Stromal cell of bone marrow (primary cell): ENCODE measurements around the gene CPA5.
"Not testable (repeated sequence)": the region's sequence is repeated elsewhere in the genome, so short reads cannot be mapped to it uniquely, and the experiment has no call there.

Experiments used
- DNase-seq: peaks from one replicate; pipeline ENCODE4 v3.0.0-alpha.2; 2012; ENCODE audit warnings: low read depth

CPA5 gene, protein sequence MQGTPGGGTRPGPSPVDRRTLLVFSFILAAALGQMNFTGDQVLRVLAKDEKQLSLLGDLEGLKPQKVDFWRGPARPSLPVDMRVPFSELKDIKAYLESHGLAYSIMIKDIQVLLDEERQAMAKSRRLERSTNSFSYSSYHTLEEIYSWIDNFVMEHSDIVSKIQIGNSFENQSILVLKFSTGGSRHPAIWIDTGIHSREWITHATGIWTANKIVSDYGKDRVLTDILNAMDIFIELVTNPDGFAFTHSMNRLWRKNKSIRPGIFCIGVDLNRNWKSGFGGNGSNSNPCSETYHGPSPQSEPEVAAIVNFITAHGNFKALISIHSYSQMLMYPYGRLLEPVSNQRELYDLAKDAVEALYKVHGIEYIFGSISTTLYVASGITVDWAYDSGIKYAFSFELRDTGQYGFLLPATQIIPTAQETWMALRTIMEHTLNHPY

DNA sequence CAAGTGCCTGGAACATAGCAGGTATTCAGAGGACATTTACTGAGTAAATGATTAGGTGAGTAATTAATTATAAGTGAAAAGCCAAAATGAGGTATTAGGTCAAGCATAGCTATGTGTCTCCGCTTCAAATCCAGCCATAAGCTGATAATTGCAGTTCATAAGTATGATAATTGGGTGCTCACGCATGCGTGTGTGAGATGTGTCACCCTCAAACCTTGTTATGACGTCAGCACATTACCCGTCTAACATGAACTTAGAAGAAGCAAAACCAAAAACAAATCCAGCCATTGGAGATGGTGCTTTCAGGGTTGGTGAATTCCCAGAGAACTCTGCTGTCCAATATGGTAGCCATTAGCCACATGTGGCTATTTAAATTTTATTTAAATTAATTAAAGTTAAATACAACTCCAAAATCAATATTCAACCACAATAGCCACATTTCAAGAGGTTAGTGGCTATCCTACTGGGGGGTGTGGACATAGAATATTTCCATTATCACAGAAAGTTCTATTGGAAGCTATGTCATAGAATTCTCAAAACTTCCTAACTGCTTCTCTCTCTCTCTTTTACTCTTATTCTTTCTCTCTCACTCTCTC is at the start of gene CPA5:
Gene CPA5, plus strand, starts transcription at position 546 of the 596 bp plus-strand sequence. CDS start 1,670 bp downstream, outside the sequence.
- no peak for DNase-seq

DNA sequence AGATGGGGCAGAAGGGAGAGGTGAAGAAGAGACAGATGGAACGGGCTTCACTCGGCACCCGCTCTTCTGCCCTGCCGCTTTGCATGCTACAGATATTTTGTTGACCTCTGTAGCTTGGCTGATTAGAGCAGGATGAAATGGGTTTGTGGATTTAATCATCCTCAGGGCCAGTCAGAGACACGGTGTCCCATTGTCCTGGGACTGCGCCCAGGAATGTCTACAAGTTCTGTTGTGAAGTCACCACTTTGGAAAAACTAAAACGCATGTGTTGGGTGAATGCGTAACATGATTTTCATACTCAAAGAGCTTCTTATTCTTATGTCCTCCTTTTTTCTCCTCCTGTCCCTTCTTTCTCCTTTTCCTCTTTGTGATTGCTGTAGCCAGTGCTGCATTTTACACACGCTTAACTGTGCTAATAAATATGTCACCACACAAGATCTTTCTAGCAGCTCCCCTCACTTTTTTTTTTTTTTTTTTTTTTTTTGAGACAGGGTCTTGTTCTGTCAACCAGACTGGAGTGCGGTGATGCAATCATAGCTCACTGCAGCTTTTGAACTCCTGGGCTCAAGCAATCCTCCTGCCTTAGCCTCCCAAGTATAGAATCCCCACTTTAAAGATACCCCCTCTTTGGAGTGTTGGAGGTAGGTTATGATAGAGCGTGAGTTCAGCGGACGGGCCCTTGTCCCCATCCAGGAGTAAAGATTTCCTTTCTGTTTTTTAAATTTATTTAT is 48.2 kb upstream of the CPA5 start:
- no peak for DNase-seq

DNA sequence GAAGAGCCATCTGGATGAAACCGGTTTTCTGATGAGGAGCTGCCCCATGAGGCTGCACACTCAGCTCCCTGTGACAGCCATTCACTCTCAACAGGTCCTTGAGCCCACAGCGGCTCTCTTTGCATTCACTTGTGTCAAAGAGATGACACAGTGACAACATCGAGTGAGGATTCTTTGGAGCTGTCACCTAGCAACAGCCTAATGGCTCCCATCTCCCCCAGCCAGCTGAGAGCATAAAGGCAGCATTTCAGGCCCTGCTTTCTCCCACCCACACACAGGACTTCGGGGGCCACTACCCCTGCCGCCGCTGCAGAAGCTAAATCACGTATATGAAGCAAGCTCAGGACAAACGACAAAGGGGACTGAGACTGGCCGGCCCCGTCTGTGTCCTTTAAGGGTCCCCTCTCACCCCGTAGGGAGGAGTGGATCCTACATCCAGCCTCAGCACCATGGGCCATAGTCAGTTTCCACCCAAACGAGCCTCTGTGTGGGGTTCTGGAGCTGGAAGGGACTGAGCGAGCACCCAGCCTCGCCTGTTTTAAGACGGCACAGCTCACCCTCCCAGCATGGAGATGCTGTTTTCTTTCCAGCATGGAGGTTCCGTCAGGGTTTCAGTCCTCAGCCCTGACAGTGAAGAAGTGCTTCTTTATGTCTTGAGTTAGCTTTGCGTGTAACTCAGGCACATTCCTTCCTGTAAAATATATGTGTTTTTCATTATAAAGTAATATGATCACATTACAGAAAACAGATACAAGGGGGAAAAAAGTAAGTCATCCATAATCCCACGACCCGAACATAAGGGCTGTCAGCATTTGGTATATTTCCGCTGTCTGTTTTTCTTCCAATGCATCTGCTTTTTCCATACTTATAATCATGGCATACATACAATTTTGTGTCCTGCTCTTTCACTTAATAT is 46.7 kb upstream of the CPA5 start:
- DNase-seq: no peak

DNA sequence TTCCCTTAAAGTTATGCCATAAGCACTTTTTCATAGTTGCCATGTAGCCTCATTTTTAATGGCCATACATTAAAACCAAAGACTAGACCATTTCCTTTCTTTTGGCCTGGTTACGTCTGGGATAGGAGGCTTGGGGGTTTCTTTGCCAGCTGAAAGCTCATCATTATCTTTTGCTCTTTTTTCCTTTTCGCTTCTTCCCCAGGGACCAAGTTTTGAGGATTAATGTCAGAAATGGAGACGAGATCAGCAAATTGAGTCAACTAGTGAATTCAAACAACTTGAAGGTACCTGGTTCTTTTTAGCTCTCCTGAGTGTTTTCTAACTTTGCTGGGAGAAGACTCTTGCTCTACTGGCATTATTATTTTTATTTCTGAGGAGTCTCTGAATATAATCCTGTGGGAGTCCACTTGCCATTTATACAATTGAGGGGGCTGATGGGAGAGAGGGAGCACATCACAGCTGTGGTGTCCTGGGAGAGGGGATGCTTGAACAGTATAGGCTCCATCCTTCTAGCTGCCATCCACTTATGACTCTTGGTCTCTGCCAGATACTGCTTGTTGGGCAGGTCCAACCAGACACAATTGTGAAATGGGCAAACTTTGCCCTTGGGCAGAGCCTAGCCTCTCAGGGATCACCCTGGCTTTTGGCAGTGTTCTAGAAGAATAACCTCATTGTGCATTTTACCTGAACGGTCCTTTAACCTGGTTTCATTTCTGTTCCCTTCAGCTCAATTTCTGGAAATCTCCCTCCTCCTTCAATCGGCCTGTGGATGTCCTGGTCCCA is 45.9 kb upstream of the CPA5 start:
- DNase-seq: no peak

DNA sequence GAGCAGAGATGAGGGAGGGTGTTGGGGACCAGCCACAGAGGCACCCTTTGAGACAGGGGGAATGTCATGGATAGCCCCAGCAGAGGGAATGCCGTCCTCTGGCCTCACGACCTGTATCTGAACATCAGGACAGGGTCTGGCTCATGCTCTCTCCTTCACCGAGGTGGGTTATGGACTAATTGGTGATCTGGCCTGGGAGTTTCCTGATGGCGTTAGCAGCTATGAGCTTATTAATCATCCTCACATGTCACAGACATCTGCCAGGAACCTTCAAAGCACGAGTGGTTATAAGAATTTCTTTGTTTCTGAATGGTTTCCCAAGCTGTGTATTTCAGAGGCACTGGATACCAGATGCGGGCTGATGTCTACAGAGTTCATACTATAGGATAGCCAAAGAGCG is 44.8 kb upstream of the CPA5 start:
- DNase-seq: no peak

DNA sequence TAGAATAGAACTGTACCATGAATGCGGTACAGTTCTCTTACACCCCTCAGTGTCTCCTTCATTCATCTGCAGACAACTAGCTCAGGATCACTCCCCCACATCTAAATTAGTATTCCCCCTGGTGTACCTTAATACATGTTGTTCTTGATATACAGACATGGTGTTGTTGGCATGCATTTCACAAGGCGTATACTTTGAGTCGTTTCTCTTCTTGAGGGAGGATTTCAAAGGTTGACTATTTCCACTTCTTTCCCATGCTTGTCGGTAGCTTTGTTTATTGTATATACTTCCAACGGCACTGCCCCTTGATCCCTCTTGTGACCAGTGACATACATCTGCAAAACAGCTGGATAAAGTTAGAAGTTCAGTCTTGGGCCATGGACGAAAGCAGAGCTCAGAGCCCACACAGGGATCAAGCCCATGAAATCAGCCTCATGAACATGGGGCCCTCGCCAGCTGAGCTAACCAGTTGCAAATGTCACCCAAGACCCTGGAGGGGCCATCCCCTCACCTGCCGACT is 43.1 kb upstream of the CPA5 start:
- DNase-seq: no peak

DNA sequence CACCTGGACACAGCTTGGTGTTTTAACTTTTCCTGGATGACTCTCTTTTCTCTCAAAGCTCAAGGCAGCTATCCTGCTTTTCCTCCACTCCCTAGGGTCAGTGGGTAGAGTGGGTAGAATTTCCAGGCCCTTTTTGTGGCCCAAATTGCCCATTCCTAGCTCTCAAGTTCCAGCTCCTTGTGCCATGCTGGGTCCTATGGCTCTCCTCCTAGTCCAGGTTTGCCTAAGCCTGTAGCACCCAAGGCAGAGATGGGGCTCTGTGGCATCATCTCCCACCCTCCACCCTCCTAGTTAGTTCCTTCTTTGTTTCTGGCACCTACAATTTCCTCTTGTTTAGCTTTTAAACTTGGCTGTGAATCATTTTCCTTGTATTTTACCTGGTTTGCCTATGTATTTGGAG is 42.0 kb upstream of the CPA5 start:
- no peak for DNase-seq

DNA sequence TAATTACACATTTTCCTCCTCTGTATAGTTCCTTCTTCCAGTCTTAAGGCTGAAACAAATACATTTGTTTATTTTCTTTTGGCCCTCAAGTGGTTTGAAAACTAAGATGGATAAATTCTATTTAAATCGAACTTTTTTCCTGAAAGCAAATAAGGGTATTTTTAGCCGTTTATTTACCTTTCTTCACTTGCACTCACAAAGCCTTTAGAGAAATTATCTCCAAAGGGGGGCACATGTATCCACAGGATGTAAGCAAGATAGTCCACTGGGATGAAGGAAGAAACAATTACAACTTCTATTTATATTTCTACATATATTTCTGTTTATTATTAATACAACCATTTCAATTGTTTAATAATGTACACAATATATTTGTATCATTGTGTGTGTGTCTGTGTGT is 41.5 kb upstream of the CPA5 start:
- no peak for DNase-seq

DNA sequence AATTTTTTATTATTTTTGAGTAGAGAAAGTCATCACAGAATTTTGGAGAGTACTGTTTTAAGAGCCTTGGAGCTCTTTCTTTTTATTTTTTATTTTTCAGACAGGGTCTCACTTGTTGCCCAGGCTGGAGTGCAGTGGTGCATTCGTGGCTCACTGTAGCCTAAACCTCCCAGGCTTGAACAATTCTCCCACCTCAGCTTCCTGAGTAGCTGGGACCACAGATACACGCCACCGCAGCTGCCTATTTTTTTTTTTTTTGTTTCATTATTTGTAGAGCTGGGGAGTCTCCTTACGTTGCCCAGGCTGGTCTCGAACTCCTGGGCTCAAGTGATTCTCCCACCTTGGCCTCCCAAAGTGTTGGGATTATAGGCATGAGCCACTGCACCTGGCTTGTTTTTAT is 41.1 kb upstream of the CPA5 start:
- DNase-seq: no peak

DNA sequence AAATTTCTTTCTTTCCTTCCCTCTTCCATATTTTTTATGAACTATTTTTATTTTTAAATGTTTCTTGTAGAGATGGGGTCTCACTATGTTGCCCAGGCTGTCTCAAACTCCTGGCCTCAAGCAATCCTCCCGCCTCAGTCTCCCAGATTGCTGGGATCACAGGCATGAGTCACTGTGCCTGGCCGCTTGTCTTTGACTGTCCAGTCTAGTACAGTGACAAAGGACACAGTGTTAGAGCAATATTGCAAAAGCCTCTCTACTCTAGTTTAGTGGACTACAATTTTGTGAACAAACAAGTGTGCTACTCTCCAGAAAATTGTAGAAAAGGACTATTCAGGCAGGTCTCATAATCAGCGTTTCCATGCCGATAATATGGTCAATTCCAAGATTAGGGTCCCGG is 40.6 kb upstream of the CPA5 start:
- DNase-seq: no peak

DNA sequence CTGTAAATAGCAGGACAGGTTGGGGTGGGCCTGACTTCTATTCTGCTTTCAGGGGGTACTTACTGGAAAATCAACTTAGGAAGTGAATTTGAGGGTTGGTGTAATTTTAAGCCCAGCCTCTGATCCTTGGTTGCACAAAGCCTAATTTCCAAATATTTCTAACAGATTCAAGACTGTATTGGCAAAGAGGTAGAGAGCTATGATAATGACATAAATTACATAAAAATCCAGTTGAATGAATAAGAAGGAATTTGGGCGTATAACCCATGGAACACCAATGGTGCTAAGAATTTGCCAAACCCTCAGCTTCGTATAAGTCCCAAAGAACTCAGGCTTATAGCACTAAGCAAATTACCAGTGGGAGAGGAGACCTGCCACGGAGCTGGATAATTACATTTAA is 39.7 kb upstream of the CPA5 start:
- no peak for DNase-seq

DNA sequence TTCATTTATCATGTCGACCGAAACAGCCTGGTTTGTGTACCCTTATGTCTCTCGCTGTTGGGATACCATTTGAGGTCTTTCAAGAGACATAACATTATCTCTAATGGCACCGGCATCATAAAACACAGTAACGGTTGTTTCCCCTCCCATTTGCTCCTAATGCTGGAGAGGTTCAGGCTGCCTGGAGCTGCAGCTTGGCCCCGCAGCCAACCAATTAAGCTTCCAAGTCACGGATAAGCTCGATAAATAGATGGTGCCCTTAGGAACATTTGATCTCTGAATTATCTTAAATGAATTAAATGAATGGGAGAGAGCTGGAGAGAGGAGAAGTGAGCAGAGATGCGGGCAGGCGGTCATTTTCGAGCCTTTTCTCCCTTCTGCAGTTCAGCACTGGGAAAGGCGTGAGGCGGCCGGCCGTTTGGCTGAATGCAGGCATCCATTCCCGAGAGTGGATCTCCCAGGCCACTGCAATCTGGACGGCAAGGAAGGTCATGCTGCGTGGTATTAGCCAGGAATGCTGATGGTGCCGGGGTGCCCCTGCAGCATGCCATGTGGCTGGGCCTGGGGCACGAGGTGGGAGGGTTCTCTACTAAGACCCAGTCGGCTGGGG is 39.1 kb upstream of the CPA5 start:
- DNase-seq: no peak

DNA sequence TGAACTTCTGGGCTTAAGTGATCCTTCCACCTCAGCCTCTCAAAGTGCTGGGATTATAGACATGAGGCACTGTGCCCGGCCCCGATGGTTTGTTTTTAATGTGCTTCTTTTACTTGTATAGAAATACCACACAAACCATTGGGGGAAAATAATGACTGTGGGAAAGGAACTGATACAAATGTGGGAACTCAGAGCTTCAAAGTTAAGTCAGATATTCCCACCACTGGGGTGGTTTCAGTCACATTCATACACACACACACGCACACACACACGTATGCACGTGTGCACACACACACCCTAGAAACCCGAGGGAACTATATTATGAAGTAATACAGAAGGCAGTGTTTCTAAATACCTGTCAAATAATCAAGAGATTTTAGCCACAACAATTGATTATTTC is 34.6 kb upstream of the CPA5 start:
- DNase-seq: no peak

DNA sequence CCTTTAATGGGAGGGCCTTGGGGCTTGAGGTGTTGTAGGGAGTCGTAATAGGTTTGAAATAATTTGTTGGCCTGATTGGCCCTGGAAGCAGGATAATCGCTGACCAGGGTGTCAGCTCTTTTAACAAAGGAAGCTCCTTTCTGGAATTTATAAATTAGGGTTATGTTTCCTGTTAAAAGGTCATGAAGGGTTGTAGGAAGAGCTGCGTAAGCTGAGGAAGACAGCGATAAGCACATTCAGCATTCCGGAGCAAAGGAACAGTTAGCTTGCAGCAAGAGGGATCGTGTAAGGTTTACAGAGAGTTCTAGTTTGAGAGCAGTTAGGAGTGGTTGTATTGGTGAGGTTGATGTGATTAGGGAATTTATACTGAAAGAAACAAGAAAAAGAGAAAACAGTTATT is 30.3 kb upstream of the CPA5 start:
- DNase-seq: no peak

DNA sequence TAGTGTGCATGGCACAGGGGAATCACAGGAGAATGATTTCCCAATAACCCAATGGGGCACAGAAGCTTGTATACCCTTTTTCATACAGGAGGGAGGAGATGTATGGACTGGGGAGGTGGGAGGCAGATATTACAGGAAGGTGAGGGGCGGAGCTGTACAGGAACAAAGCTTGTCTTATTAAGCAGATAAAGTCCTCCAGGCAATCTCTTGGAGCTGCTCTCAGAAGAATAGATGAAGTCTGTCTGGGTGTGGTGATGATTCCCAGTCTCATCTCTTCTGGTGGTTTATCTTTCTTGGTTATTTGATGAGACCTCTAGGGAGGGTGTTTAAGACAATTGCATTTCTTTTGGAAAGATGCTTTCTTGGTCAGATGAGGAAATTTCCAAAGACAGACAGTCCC is 25.1 kb upstream of the CPA5 start:
- DNase-seq: no peak

DNA sequence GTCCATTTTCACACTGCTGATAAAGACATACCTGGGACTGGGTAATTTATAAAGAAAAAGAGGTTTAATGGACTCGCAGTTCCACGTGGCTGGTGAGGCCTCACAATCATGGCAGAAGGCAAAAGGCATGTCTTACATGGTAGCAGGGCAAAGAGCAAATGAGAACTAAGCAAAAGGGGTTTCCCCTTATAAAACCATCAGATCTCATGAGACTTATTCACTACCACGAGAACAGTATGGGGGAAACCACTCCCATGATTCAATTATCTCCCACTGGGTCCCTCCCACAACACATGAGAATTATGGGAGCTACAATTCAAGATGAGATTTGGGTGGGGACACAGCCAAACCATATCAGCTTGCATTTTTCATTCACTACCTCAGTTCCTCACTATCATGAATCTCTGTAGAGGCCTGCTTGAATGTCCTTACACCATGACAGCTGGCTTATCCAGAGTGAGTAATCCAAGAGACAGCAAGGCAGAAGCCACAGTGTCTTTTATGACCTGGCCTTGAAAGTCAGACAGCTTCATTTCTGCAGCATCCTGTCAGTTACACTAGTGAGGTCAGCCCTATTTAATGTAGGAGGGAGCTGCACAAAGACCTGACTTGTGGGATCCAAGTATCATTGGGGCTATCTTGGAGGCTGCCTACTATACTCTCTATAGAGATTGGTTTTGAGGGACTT is 22.9 kb upstream of the CPA5 start:
- DNase-seq: not testable (repeated sequence)

DNA sequence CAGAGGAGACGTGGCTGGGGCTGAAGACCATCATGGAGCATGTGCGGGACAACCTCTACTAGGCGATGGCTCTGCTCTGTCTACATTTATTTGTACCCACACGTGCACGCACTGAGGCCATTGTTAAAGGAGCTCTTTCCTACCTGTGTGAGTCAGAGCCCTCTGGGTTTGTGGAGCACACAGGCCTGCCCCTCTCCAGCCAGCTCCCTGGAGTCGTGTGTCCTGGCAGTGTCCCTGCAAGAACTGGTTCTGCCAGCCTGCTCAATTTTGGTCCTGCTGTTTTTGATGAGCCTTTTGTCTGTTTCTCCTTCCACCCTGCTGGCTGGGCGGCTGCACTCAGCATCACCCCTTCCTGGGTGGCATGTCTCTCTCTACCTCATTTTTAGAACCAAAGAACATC is 22.0 kb upstream of the CPA5 start:
- no peak for DNase-seq

DNA sequence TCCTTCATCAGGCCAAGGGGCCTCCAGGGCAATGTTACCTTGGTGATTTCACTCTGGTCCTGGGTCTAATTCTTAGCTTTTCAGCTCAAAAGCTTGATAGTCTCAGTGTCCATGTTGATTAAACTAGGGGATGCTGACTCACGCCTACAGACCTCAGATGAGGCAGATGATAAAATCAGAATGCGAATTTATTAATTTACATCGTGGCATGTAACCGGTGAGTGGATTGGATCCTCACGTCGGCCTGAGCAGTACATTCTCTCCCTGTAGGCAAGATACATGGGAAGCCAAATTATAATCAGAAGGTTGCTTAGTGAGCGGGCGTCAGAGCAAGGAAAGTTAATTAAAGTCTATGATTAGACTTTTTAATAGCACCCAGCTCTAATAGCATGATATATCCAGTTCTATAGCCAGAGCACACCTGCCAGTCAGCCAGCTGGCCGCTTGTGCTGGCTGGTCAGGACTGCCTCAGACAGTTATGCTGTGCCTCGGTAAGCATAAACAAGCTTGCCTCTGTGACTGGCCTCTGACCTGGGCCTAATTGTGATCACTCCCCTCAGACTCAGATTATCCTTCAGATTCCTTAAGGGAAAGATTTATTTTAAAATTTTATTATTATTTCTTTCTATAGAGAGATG is 20.2 kb upstream of the CPA5 start:
- no peak for DNase-seq

DNA sequence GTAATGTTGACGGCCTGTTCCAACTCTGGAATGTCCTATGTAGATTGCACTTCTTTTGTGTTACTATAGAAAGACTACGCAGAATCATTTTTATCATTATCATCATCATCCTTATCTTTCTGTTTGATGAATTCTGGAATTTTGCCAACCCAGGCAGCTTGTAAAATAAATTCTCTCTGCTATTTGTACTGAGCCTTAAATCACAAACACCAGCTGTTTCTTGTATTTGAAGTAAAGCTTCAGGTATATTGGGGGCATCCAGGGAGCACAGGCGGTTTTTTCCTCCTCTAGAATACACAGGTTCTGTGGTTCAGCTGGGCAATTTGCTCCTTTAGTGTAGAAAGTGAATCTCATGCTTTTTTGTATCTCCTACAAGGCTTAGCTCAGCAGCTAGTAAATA is 14.9 kb upstream of the CPA5 start:
- no peak for DNase-seq
